ENCODE data around the gene TMED10. TPM values are rescaled to one million over a fixed set of nuclear protein-coding genes. Genes with fewer than 3 reads are reported as not detected.
A peak's percentile ranks its signal among the peaks of the same experiment; 100 is the strongest.

The TMED10 gene
- polyA plus RNA-seq, 2 of the 4 experiments (the other 2 are of a cell fraction): 290 to 354 TPM

GRCh38 chr14:75140620-75141019 is 35.8 kb downstream of the TMED10 start (continued):
- no peak for TF ChIP-seq EHMT2 (IDR thresholded peaks at IDR 0.05; ENCODE audit: low read depth)
- TF ChIP-seq KDM1A (IDR thresholded peaks at IDR 0.05; ENCODE audit: low read depth): no peak

- H3K27ac ChIP-seq: no peak overlapping the region
- 94% methylated on average over 2 of the region's 2 CpGs for WGBS (ENCODE audit: missing lambda C conversion rate)
- no peaks in the 10 kb centered on the region for H3K4me1 ChIP-seq
- no peaks in the 10 kb centered on the region for H3K9me3 ChIP-seq
- FAIRE-seq: peak; percentile 28
- TF ChIP-seq ATOH8 (CRISPR knock-in tag; IDR thresholded peaks at IDR 0.05; ENCODE audit: low read depth) (no peak), MAX (IDR thresholded peaks at IDR 0.05) (no peak)
- no peak for ATAC-seq
- ChIA-PET POLR2A (interaction anchor here (0.9 kb wide), 1 partner anchor 12 kb away, joined by 6 read pairs; the partner anchor contains the start of gene NEK9), CTCF (interaction anchor here (1.0 to 14.3 kb wide), 4 partner anchors 7 to 169 kb away, joined by 3 to 224 read pairs (median 6); no protein-coding TSS in a partner anchor)
- H3K4me3 ChIP-seq: no peak overlapping the region
- H3K4me2 ChIP-seq: no peak overlapping the region
- DNase-seq (ENCODE audit: low read depth in 1 of 2, low spot score in 1 of 2): no peak
Observed at GRCh38 chr14:75139185-75139584, 37.2 kb downstream of the TMED10 start.

GRCh38 chr14:75138492-75138891 is 37.9 kb downstream of the TMED10 start:
- H3K4me1 ChIP-seq: no peaks in the 10 kb centered on the region
- H3K9me3 ChIP-seq: no peaks in the 10 kb centered on the region
- no peak for ATAC-seq
- ChIA-PET POLR2A (interaction anchor here (0.9 kb wide), 1 partner anchor 12 kb away, joined by 6 read pairs; the partner anchor contains the start of gene NEK9), CTCF (interaction anchor here (0.8 to 14.3 kb wide), 6 partner anchors 8 to 237 kb away, joined by 3 to 224 read pairs (median 4); no protein-coding TSS in a partner anchor)
- H3K4me2 ChIP-seq: no peak overlapping the region
- no peak for FAIRE-seq
- no peak overlapping the region for H3K27ac ChIP-seq
- 95% methylated on average over 1 of the region's 1 CpG for WGBS (ENCODE audit: missing lambda C conversion rate)
- TF ChIP-seq HOXB13 (CRISPR knock-in tag; IDR thresholded peaks at IDR 0.05; ENCODE audit: low read depth): no peak
- no peak for TF ChIP-seq TP53 (CRISPR knock-in tag; IDR thresholded peaks at IDR 0.05)
- TF ChIP-seq RAD21 (conservative IDR thresholded peaks at IDR 0.05 in 1 of 2, IDR thresholded peaks at IDR 0.05 in 1 of 2): no peak
- no peak for TF ChIP-seq ZC3H11A (IDR thresholded peaks at IDR 0.05)
- TF ChIP-seq CHD2 (IDR thresholded peaks at IDR 0.05; ENCODE audit: low read length, partially characterized antibody): no peak
- DNase-seq (ENCODE audit: low read depth in 1 of 2, low spot score in 1 of 2): no peak
- H3K4me3 ChIP-seq: no peak overlapping the region

- DNase-seq (ENCODE audit: low read depth in 1 of 2, low spot score in 1 of 2) (no peak), ATAC-seq (no peak), FAIRE-seq (no peak)
- 97% methylated on average over 6 of the region's 6 CpGs for WGBS (ENCODE audit: missing lambda C conversion rate)
- Histone ChIP-seq H3K4me1 (peaks cover 4% of the 10 kb centered on the region; the same call in 1 of the 3 replicates), H3K27ac (no peak overlapping the region), H3K4me2 (no peak overlapping the region), H3K9me3 (no peaks in the 10 kb centered on the region), H3K4me3 (no peak overlapping the region)
- ChIA-PET POLR2A (interaction anchor here (0.5 kb wide), 1 partner anchor 9 kb away, joined by 3 read pairs; no protein-coding TSS in a partner anchor), CTCF (interaction anchor here (0.6 to 14.3 kb wide), 8 partner anchors 9 to 354 kb away, joined by 3 to 224 read pairs (median 4); no protein-coding TSS in a partner anchor)
- TF ChIP-seq EHMT2 (IDR thresholded peaks at IDR 0.05; ENCODE audit: low read depth) (no peak), FOXS1 (CRISPR knock-in tag; IDR thresholded peaks at IDR 0.05) (no peak), CHD2 (IDR thresholded peaks at IDR 0.05; ENCODE audit: low read length, partially characterized antibody) (no peak), CTCF (IDR thresholded peaks at IDR 0.05) (no peak), GATA3 (IDR thresholded peaks at IDR 0.05; ENCODE audit: borderline replicate concordance) (no peak), ATOH8 (CRISPR knock-in tag; IDR thresholded peaks at IDR 0.05; ENCODE audit: low read depth) (no peak), CBX2 (IDR thresholded peaks at IDR 0.05; ENCODE audit: borderline replicate concordance, low read depth) (no peak), ZNF302 (CRISPR knock-in tag; IDR thresholded peaks at IDR 0.05) (no peak), NR3C1 (IDR thresholded peaks at IDR 0.05) (no peak), ZFP36 (IDR thresholded peaks at IDR 0.05; ENCODE audit: borderline replicate concordance, partially characterized antibody) (no peak), PHF8 (IDR thresholded peaks at IDR 0.05; ENCODE audit: borderline replicate concordance, low read depth) (no peak), HES2 (IDR thresholded peaks at IDR 0.05) (no peak)
Observed at GRCh38 chr14:75134644-75135043, 41.8 kb downstream of the TMED10 start.

Measured in A549 (cell line).